Measurements from ENCODE around the gene BRSK1.
A peak's percentile ranks its signal among the peaks of the same experiment; 100 is the strongest.

BRSK1 gene

DNA sequence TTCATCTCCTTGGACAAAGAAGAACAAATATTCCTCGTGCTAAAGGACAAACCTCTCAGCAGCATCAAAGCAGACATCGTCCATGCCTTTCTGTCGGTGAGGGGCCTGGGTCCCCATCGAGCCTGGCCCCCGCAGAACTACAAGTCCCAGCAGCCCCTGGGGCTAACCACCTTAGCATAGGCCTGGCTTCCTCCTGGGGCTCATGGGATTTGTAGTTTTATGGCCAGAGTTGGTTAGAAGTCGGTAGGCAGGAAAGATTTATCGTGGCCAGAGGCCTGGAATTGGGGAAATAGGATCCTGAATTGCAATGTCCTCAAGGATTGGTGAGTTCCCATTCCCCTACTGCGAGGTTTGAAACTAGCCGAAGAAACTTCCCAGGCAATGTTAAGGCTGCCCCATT, 21.7 kb downstream of the BRSK1 start:
- DNase-seq (ENCODE audit: low read depth), result peak; percentile 10
- H3K4me3 ChIP-seq (ENCODE audit: low read depth, low read length), result no peak overlapping the region
- TF ChIP-seq, protein P1, sequence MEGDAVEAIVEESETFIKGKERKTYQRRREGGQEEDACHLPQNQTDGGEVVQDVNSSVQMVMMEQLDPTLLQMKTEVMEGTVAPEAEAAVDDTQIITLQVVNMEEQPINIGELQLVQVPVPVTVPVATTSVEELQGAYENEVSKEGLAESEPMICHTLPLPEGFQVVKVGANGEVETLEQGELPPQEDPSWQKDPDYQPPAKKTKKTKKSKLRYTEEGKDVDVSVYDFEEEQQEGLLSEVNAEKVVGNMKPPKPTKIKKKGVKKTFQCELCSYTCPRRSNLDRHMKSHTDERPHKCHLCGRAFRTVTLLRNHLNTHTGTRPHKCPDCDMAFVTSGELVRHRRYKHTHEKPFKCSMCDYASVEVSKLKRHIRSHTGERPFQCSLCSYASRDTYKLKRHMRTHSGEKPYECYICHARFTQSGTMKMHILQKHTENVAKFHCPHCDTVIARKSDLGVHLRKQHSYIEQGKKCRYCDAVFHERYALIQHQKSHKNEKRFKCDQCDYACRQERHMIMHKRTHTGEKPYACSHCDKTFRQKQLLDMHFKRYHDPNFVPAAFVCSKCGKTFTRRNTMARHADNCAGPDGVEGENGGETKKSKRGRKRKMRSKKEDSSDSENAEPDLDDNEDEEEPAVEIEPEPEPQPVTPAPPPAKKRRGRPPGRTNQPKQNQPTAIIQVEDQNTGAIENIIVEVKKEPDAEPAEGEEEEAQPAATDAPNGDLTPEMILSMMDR (IDR thresholded peaks at IDR 0.05; ENCODE audit: control insufficient read depth, extremely low read depth, insufficient read depth), result no peak

DNA sequence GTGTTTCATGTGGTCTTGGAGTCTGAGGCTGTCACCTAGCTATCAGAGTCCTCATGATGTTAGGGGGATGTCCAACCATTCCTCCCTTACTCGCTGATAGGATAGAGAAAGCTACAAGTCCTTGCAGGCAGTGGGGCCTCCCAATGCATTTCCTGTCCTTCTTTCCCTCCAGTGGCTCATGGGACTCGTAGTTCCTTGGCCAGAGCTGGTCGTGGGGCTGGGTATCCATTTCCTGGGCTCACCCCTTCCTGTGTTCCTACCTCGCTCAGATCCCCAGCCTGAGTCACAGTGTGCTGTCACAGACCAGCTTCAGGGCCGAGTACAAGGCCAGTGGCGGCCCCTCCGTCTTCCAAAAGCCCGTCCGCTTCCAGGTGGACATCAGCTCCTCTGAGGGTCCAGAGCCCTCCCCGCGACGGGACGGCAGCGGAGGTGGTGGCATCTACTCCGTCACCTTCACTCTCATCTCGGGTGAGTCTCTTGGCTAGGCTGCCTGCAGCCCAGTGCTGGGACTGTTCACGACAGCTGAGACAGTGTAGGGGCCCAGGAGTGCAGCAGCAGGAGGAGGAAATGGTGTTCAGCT, 22.3 kb downstream of the BRSK1 start:
- H3K4me3 ChIP-seq (ENCODE audit: low read depth, low read length), result no peak overlapping the region
- TF ChIP-seq, protein P1 (IDR thresholded peaks at IDR 0.05; ENCODE audit: control insufficient read depth, extremely low read depth, insufficient read depth), result no peak

DNA sequence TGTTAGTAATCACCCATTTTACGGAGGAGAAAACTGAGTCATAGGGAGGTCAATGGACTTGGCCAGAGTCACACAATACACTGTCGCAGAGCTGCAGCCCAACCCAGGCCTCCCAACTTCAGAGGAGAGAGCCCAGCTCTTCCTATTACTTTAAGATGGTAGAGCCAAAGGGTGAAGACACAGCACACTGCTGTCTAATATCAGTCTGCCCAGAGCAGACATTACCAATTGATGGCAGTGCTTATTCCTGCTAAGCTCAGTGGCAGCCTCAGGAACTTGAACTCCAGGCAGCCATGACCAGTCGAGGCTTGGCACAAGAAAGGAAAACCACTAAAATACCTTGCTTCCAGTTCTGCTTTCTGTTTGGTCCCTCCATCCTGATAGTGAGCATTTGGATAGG, 22.9 kb downstream of the BRSK1 start:
- TF ChIP-seq, protein P1 (IDR thresholded peaks at IDR 0.05; ENCODE audit: control insufficient read depth, extremely low read depth, insufficient read depth), result no peak
- no peak for DNase-seq (ENCODE audit: low read depth)
- H3K4me3 ChIP-seq (ENCODE audit: low read depth, low read length), result no peak overlapping the region

More for the DNA sequence above, 22.3 kb downstream of the BRSK1 start:
- DNase-seq (ENCODE audit: low read depth), result no peak

DNA sequence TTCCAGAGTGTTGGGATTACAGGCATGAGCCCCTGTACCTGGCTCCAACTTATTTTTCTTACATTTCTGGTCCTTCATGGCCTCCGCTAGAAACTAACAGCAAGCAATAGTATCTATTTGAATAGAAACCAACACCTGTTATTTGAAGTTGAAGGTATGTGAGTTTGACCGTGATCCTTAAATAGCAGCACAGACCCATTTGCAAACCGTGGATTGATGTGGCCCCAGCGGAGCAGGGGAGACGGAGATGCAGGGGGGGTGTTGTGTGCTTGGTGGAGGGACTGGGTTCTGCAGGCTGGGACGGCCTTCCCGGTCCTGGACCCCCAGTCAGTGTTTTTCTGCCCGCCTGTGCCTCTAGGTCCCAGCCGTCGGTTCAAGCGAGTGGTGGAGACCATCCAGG, 24.5 kb downstream of the BRSK1 start:
- TF ChIP-seq, protein P1 (IDR thresholded peaks at IDR 0.05; ENCODE audit: control insufficient read depth, extremely low read depth, insufficient read depth), result no peak
- no peak overlapping the region for H3K4me3 ChIP-seq (ENCODE audit: low read depth, low read length)
- no peak for DNase-seq (ENCODE audit: low read depth)

DNA sequence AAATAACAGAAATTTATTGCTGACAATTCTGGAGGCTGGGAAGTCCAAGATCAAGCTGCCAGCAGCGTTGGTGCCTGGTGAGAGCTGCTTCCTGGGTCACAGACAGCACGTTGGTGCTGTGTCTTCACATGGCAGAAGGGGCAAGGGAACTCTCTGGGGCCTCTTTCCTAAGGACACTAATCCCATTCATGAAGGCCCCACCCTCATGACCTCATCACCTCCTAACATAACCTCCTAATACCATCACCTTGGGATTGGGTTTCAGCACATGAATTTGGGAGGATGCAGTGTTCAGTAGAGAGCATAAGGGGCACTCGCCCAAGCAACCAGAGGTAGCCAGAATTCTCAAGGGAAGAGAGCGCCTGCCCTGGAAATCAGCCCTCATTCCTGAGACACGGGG, 25.7 kb downstream of the BRSK1 start:
- no peak overlapping the region for H3K4me3 ChIP-seq (ENCODE audit: low read depth, low read length)
- no peak for DNase-seq (ENCODE audit: low read depth)
- TF ChIP-seq, protein P1 (IDR thresholded peaks at IDR 0.05; ENCODE audit: control insufficient read depth, extremely low read depth, insufficient read depth), result no peak

DNA sequence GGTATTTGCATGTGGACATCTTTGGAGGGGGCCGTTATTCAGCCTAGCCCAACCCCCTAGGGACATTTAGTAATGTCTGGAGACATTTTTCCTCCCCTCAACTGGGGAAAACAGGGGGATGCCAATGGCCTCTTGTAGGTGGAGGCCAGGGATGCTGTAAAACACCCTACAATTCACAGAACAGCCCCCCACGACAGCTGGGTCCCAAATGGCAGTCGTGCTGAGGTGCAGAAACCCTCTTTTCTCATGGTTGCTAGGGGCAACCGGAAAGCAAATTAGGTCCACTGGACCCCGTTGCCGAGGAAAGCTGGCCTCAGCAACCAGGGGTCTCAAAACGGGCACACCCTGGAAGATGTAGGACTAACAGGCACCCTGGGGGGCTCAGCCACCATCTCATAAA, 26.7 kb downstream of the BRSK1 start:
- TF ChIP-seq, protein P1 (IDR thresholded peaks at IDR 0.05; ENCODE audit: control insufficient read depth, extremely low read depth, insufficient read depth), result no peak
- no peak for DNase-seq (ENCODE audit: low read depth)
- H3K4me3 ChIP-seq (ENCODE audit: low read depth, low read length), result no peak overlapping the region

DNA sequence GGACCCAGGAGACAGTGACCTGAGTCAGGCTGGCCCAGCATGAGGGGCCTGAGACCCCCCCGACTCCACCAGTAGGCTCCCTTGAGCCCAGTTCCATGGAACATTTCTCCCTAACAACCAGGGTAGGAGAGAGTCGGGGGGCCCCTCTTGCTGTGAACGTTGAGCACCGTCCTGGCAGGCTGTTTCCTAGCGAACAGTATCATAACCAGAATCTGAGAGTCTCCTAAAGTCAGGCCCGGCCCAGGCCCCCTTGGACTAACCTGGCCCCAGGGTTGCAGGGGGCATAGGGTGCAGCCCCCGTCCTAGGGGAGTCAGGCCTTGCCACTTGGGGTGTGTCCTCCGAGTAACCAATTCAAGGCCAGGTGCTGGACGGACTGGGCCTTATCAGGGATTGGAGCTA, 27.6 kb downstream of the BRSK1 start:
- TF ChIP-seq, protein P1 (IDR thresholded peaks at IDR 0.05; ENCODE audit: control insufficient read depth, extremely low read depth, insufficient read depth), result no peak
- H3K4me3 ChIP-seq (ENCODE audit: low read depth, low read length), result no peak overlapping the region
- no peak for DNase-seq (ENCODE audit: low read depth)

All from LNCaP clone FGC (cell line).